Stomach smooth muscle (tissue), 2 donors: ENCODE data around the gene MRPL30.
A peak's percentile ranks its signal among the peaks of the same experiment; 100 is the strongest.

Experiments used
- H3K27ac ChIP-seq: one replicate; pipeline ENCODE4 v1.7.0; 2013; ENCODE audit warnings: mild to moderate bottlenecking, low read length, inconsistent platforms
- H3K27me3 ChIP-seq, 2 donors: one replicate each; pipeline ENCODE4 v1.7.0; 2013; ENCODE audit warnings: low read length in 2 of 2; ENCODE audit not compliant: insufficient read depth in 2 of 2, control insufficient read depth in 1 of 2
- H3K36me3 ChIP-seq, 2 donors: one replicate each; pipeline ENCODE4 v1.7.0; 2013; ENCODE audit warnings: low read length in 2 of 2; ENCODE audit not compliant: control insufficient read depth in 2 of 2, insufficient read depth in 2 of 2
- H3K4me1 ChIP-seq: one replicate; pipeline ENCODE4 v1.7.0; 2013; ENCODE audit warnings: low read length; ENCODE audit not compliant: control insufficient read depth, insufficient read depth
- H3K4me3 ChIP-seq, 2 donors: one replicate each; pipeline ENCODE4 v1.7.0; 2013; ENCODE audit warnings: low read length in 2 of 2
- H3K9ac ChIP-seq, 2 donors: one replicate each; pipeline ENCODE4 v1.7.0; 2013; ENCODE audit warnings: low read length in 2 of 2, mild to moderate bottlenecking in 1 of 2
- H3K9me3 ChIP-seq, 2 donors: one replicate each; pipeline ENCODE4 v1.7.0; 2013; ENCODE audit warnings: low read length in 2 of 2; ENCODE audit not compliant: control insufficient read depth in 2 of 2
- donor health status: healthy.
- donor health status: Pancreatic carcinoma.

MRPL30 gene

DNA sequence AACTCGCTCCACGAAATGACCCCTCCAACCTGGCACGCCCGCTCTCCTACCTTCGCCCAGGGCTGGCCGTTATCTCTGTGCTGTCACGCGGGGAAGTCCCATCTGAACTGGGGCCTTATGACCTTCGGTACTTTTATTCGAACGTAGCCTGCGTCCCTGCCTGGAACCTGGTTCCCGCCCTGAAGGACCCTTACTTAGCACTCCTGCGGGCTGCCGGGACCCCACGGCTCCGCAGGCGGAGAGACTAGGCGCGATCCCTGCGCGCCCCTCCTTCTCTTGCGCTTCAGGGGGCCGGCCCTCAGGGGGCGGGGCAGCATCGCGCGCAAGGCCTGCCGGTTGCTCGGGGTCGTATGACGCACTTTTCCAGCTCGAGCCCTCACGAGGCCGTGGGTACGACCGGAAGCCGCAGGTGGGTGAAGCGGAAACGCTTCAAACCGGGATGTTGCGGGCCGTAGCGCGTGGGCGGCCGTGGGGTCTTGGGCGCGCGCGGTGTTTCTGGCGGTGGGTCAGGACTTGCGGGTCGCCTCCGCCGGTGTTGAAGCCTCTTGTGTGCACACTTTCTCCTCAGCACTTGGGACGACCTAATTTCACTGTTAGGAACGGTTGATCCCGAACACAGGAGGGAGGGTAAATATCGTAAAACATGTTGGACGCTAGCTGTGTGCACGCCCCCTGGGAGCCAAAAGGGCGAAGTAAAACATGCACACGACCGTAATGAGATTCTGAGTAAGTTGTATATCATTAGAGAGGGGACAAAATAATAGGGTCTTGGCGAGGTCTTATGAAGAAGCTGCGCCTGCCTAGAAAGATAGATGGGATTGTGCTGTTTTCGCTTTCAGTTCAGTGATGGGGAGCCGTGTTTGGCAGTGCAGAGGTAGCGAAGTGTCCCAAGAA is 26.1 kb upstream of the MRPL30 start, which contains the start of the genes LIPT1 and TSGA10:
Gene LIPT1 (plus strand): TSS at position 325 of the 894 bp plus-strand sequence. CDS start 6,991 bp downstream, outside the sequence.
Gene TSGA10 (minus strand): TSS at position 300 of the 894 bp plus-strand sequence. CDS start 45,503 bp downstream, outside the sequence.
- Histone ChIP-seq H3K27me3 (no peaks in the 10 kb centered on the region), H3K4me1 (peaks cover 11% of the 10 kb centered on the region), H3K9ac (peak within 1 kb of the TSS; percentile 83 to 91), H3K27ac (peak within 1 kb of the TSS; percentile 87), H3K9me3 (no peaks in the 10 kb centered on the region), H3K4me3 (peak within 1 kb of the TSS; percentile 87 to 97), H3K36me3 (peaks cover 2 to 4% of the 10 kb centered on the region in 2 donors)

DNA sequence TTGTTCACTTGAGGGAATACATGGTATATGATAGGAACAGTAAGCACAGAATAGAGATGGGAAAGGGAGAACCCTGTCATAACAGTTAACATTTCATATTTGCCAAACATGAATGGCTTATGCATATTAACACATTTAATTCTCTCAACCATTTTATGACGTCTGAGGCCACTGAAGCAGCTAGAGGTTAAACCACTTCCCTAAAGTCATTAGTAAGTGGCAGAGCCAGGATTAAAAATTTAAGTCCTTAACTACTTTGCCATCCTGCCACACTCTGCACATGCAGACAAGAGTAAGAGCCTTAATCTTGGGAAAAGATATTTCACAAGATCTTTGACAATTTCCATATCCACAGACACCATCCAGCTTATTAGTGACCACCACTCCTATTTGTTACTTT is 24.1 kb upstream of the MRPL30 start:
- Histone ChIP-seq H3K9ac (no peak overlapping the region), H3K36me3 (peaks cover 2 to 6% of the 10 kb centered on the region in 2 donors), H3K4me1 (peaks cover 11% of the 10 kb centered on the region), H3K27ac (no peak overlapping the region), H3K4me3 (no peak overlapping the region), H3K27me3 (no peaks in the 10 kb centered on the region), H3K9me3 (no peaks in the 10 kb centered on the region)

DNA sequence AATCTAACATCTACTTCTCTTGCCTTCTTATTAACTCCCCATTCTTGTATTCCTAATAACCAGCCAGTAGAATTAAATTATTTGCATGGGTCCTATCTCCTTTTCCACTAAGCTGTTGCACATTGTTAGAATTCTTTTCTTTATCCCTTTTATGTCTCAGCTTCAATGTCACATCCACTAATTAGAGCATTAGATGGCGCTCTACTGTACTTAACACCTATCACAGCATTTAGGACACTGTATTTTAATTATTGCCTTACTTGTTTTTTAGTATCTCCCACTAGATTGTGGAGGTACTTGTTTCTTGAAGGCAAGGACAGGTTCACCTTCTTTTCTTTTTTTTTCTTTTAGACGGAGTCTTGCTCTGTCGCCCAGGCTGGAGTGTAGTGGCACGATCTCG is 22.4 kb upstream of the MRPL30 start:
- Histone ChIP-seq H3K9me3 (no peaks in the 10 kb centered on the region), H3K27me3 (no peaks in the 10 kb centered on the region), H3K9ac (no peak overlapping the region), H3K27ac (no peak overlapping the region), H3K4me3 (no peak overlapping the region), H3K4me1 (peaks cover 11% of the 10 kb centered on the region), H3K36me3 (peaks cover 2 to 14% of the 10 kb centered on the region in 2 donors)

DNA sequence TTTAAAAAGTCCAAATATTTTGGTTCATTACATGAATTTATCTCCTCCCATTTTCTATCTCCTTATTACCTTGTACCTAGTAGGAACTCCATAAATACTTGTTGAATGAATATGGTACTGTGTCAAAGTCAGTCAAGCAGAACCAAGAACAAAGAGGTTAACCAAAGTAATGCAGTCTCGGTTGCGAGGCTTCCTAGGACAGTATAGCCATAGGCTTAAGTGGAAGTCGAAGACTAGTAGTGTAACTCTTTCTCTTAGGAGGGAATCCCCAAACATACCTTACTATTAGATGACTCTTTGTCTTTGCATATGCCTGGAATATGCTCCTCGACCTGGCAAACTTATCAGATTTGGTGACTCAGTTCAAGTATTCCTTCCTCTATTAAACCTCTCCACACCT is 21.4 kb upstream of the MRPL30 start:
- Histone ChIP-seq H3K9ac (no peak overlapping the region), H3K27me3 (no peaks in the 10 kb centered on the region), H3K27ac (no peak overlapping the region), H3K4me1 (peaks cover 4% of the 10 kb centered on the region), H3K4me3 (no peak overlapping the region), H3K36me3 (peaks cover 2 to 14% of the 10 kb centered on the region in 2 donors), H3K9me3 (no peaks in the 10 kb centered on the region)

DNA sequence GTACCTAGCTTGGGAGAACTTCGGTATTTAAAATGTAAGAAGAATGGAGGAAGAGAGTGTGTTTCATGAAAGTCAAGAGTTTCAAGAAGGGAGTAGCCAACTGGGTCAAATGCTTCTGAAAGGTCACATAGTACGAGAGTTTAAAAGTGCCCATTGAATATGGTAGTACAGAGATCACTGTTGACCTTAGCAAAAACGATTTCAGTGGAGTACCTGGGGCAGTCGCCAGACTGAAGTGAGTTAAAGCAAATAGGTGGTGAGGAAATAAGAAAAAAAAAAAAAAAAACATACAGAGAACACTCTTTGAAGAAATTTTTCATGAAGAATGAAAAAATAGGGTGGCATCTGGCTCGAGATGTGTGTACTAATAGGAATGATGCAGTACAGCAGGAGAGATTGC is 14.8 kb upstream of the MRPL30 start:
- H3K9ac ChIP-seq = no peak overlapping the region
- H3K4me3 ChIP-seq = no peak overlapping the region
- no peaks in the 10 kb centered on the region for H3K4me1 ChIP-seq
- peaks cover 7 to 31% of the 10 kb centered on the region in 2 donors for H3K36me3 ChIP-seq
- no peaks in the 10 kb centered on the region for H3K27me3 ChIP-seq
- H3K27ac ChIP-seq = no peak overlapping the region
- no peaks in the 10 kb centered on the region for H3K9me3 ChIP-seq

DNA sequence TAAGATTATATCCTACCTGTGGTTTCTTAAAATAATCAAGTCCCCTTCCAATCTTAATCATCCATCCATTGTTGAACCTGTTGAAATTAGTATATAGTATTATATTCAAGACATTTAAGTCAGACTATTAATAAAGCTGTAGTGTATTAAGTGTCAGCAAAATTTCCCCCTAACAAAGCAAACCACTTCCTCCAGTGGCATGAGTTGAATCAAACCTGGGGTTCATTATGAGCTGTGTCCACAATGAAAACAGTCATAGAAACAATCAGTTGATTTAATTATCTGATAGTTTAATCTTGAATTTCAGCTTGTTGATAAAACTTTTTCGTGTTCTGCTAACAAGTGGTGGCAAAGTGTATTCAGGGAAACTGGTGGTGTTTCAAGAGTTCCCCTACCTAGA is 11.4 kb upstream of the MRPL30 start:
- Histone ChIP-seq H3K9ac (no peak overlapping the region), H3K4me3 (no peak overlapping the region), H3K9me3 (no peaks in the 10 kb centered on the region), H3K27me3 (no peaks in the 10 kb centered on the region), H3K4me1 (no peaks in the 10 kb centered on the region), H3K36me3 (peaks cover 7 to 22% of the 10 kb centered on the region in 2 donors), H3K27ac (no peak overlapping the region)

DNA sequence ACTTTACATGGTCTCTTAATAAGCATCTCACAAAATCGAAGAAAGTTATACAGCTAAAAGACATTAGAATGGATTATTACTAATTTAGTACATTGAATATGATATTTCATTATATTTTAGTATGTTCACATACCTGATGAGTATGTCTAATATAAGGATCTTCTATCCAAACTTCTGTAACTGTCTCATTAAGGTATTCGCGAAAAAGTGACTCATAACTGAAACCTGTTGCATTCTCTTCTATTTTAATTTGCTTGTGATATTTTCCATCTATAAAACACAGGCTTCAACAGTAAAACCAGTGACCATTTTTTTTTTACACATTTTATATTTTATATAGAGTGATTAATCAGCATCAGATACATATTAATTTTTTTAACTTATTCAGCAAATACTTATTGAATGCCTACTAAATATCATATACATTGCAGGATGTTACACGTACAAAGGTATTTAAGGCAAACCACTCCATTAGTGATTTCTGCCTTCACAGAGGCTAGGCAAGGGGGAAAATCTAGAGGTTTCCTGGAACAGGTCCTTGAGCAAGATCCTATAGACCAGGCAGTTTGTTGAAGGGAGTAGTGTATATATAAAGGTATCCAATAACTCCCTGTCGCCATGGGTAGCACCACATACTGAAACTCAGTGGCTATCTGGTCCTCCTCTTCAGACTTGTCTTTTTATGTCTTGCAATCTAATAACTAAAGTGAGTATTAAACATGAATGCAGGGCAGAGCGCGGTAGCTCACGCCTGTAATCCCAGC is 9.4 kb upstream of the MRPL30 start:
- H3K9ac ChIP-seq = no peak overlapping the region
- H3K27me3 ChIP-seq = no peaks in the 10 kb centered on the region
- peaks cover 7 to 22% of the 10 kb centered on the region in 2 donors for H3K36me3 ChIP-seq
- H3K27ac ChIP-seq = no peak overlapping the region
- H3K4me3 ChIP-seq = no peak overlapping the region
- H3K9me3 ChIP-seq = no peaks in the 10 kb centered on the region
- no peaks in the 10 kb centered on the region for H3K4me1 ChIP-seq

DNA sequence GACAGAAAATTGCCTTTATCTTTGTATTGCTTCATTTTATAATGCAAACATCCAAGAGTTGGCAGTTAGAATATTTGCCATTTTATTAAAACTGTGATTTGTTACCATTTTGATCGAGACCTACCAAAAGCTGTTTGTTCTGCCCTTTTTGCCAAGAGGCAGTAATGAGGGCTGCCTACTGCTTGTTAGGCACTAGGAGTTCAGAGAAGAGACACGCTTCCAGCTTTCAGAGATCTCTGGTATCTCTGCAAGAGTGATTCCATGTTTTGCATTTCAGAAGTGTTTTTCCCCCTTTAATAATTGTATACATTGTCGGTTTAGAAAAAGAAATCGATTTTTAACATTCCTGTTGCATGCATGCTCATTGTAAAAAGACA is 628 bp downstream of the MRPL30 start:
- H3K36me3 ChIP-seq = no peaks in the 10 kb centered on the region
- no peaks in the 10 kb centered on the region for H3K27me3 ChIP-seq
- no peaks in the 10 kb centered on the region for H3K9me3 ChIP-seq
- H3K9ac ChIP-seq = peak overlapping the region; percentile 85 to 94
- H3K4me3 ChIP-seq = peak overlapping the region; percentile 99 to 100
- peak overlapping the region; percentile 71 for H3K27ac ChIP-seq
- H3K4me1 ChIP-seq = peaks cover 22% of the 10 kb centered on the region

DNA sequence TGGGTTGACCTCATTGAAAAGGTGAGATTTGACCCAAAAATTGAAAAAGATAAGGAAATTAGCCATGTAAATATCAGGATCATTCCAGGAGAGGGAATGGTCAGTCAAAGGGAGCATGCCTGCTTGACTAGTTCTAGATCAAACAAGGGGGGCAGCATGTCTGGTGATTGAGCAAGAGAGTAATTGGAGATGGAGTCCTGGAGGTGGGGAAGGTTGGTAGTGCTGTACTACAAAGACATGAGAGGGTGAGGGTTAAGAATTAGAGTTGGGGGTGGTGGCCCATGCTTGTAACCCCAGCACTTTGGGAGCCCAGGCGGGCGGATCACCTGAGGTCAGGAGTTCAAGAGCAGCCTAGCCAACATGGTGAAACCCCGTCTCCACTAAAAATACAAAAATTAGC is 2.0 kb downstream of the MRPL30 start:
- peaks cover 0 to 5% of the 10 kb centered on the region in 2 donors for H3K36me3 ChIP-seq
- H3K4me1 ChIP-seq = peaks cover 22% of the 10 kb centered on the region
- H3K9me3 ChIP-seq = no peaks in the 10 kb centered on the region
- no peak overlapping the region for H3K27ac ChIP-seq
- no peak overlapping the region for H3K9ac ChIP-seq
- H3K4me3 ChIP-seq = no peak overlapping the region
- H3K27me3 ChIP-seq = no peaks in the 10 kb centered on the region

DNA sequence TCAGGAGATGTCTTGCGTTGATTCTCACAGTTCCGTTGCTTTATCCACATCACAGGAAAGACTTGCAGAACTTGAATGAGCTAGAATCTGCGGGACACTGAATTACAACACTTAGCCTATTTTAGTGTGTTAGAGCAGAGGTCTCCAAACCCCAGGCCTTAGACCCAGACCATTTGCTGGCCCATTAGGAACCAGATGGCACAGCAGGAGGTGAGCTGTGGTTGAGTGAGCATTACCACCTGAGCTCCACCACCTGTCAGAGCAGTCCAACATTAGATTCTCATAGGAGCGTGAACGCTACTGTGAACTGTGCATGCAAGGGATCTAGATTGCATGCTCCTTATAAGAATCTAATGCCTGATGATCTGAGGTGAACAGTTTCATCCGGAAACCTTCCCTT is 3.8 kb downstream of the MRPL30 start:
- Histone ChIP-seq H3K9ac (no peak overlapping the region), H3K4me3 (no peak overlapping the region), H3K9me3 (no peaks in the 10 kb centered on the region), H3K27me3 (no peaks in the 10 kb centered on the region), H3K4me1 (peaks cover 17% of the 10 kb centered on the region), H3K36me3 (peaks cover 5% of the 10 kb centered on the region in 2 donors), H3K27ac (no peak overlapping the region)
